Measurements from ENCODE around the gene NFX1. TPM values are rescaled to one million over a fixed set of nuclear protein-coding genes. Genes with fewer than 3 reads are reported as not detected.

Gene NFX1
- total RNA-seq, 2 experiments from 2014 or later, result 47.4 to 48.2 TPM

DNA sequence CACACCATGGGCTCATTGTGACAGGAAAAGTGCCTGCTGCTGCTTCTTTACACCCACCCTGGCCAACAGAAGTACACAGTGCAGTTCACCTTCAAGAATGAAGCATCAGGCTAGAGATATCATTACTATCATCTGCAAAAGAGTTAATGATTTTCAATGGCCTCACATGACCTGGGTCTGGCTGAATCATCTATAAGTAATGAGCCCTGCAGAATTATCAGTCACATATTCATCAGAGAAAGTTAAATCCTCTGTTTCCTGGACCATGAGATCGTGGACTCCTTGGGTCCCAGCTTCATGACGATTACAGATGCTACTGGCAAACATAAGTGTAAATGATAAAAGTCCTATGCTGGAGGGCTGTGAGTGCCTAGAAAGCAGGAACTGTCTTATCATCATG is 34.1 kb upstream of the NFX1 start:
- no peak overlapping the region for H3K27ac Mint-ChIP-seq
- ATAC-seq (ENCODE audit: low read depth) (no peak), DNase-seq (no peak)
- H3K4me1 Mint-ChIP-seq, result peaks cover 11% of the 10 kb centered on the region
- peaks cover 39% of the 10 kb centered on the region for H3K36me3 Mint-ChIP-seq
- no peak overlapping the region for H3K4me3 Mint-ChIP-seq
- H3K27me3 Mint-ChIP-seq, result no peaks in the 10 kb centered on the region
- no peaks in the 10 kb centered on the region for H3K9me3 Mint-ChIP-seq
- POLR2A ChIA-PET, result no interaction called here

DNA sequence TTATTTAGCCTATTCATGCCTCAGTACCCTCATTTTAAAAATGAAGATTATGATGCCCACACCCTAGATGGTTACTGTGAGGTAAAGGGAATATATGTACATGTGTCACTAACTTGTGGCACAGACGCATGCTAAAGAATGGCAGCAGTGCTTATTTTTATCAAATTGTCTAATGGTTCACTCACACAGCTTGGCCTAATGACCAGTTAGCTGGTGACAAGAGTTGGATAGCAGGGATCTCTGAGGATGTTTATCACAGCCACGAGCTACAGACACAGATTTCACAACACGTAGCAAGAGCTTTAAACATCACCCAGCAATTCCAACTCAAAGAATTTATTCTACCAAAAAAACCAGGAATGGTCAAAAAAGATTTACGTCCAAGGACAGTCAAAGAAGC is 33.0 kb upstream of the NFX1 start:
- H3K27ac Mint-ChIP-seq, result no peak overlapping the region
- H3K4me3 Mint-ChIP-seq, result no peak overlapping the region
- H3K9me3 Mint-ChIP-seq, result no peaks in the 10 kb centered on the region
- no peak for DNase-seq
- POLR2A ChIA-PET, result interaction anchor here (1.2 kb wide), 1 partner anchor 232 kb away, joined by 3 read pairs; the partner anchor contains the start of gene DNAJA1
- H3K4me1 Mint-ChIP-seq, result peaks cover 12% of the 10 kb centered on the region
- no peaks in the 10 kb centered on the region for H3K27me3 Mint-ChIP-seq
- no peak for ATAC-seq (ENCODE audit: low read depth)
- peaks cover 40% of the 10 kb centered on the region for H3K36me3 Mint-ChIP-seq

DNA sequence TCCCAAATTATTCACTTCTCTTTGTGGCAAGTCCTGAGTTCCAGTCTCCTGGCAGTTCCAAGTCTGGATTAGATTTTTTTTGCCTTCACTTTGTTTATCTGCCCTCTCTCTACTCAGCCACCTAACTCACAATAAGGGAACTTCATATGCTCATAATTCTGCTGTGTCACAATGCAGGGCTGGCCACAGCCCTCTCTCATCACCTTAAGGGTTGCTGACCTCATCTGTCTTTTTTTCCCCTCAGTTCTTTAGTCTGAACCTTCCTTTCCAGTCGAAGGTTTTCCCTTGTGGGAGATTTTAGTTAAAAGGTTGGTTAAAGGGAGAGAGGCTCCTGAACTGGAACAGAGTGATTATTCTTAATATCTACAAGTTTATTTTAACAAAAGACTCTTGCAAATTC is 29.9 kb upstream of the NFX1 start:
- Mint-ChIP-seq H3K36me3 (peaks cover 35% of the 10 kb centered on the region), H3K9me3 (no peaks in the 10 kb centered on the region), H3K4me1 (peaks cover 21% of the 10 kb centered on the region), H3K4me3 (no peak overlapping the region), H3K27ac (no peak overlapping the region), H3K27me3 (no peaks in the 10 kb centered on the region)
- DNase-seq, result no peak
- no peak for ATAC-seq (ENCODE audit: low read depth)
- POLR2A ChIA-PET, result no interaction called here

DNA sequence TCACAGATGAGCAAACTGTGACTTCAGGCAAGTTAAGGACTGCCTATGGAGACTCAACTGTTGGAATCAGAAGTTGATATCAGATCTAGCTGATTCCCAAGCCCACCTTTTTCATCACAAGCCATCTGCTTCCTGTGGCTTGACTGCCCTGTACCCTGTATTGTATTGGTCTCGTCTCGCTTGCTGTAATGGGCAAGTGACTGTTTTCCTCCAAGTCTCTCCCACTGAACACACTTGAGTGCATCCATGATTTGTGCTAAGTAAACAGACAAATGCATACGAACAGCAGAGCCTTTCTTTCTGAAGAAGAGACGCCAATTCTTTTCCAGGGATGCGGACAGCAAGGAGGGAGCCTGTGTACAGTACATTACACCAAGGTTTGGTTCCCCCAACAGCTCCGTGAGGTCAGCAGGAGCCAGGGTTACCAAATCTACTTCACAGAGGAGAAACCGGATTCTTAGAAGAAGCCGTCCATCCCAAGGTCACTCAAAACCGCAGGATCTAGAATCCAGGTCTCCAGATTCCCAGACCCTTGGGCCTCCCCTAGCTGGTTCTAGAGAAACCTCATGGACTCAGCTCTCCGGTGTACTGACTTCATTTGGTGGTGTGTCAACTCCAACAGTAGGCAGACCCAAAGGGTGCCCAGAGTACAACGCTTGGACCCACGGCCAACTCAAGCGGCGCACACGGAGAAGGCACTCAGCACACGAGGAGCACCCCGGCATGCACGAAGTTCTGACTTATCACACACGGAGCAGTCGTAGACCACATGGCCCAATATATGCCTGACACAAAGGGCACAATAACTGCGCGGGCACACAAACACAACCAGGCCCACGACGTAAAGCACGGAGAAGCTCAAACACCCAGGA is 26.9 kb upstream of the NFX1 start:
- H3K9me3 Mint-ChIP-seq, result no peaks in the 10 kb centered on the region
- H3K27me3 Mint-ChIP-seq, result no peaks in the 10 kb centered on the region
- no peak for ATAC-seq (ENCODE audit: low read depth)
- H3K36me3 Mint-ChIP-seq, result peaks cover 46% of the 10 kb centered on the region
- peaks cover 42% of the 10 kb centered on the region for H3K4me1 Mint-ChIP-seq
- peak overlapping the region; percentile 96 for H3K27ac Mint-ChIP-seq
- peak overlapping the region; percentile 98 for H3K4me3 Mint-ChIP-seq
- DNase-seq, result peak; percentile 41
- POLR2A ChIA-PET, result interaction anchor here (0.6 to 5.9 kb wide), 10 partner anchors 10 to 727 kb away, joined by 3 to 36 read pairs (median 6); partner anchors contain the start of genes B4GALT1, DNAJA1, NFX1 and NOL6

DNA sequence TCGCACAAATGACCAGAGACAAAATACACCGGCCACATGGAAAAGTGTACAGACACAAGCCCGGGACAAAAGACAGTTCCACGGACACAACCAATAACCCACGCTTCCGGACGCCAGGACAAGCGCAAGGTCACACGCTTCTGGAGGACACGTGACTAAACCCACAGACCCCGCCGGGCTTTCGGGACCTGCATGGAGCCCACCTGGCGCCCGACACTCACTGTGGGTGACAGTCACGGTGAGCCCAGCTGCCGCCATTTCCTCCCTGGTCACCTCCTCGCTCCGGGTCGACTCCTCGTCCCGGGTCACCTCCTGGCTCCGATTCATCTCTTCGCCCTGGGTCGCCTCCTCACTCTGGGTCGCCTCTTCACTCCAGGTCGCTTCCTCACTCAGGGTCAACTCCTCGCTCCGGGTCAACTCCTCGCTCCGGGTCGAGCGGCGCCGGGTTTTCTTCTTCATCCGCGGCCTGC is 26.3 kb upstream of the NFX1 start:
- Mint-ChIP-seq H3K9me3 (no peaks in the 10 kb centered on the region), H3K27me3 (no peaks in the 10 kb centered on the region), H3K4me1 (peaks cover 40% of the 10 kb centered on the region), H3K36me3 (peaks cover 42% of the 10 kb centered on the region), H3K27ac (peak overlapping the region; percentile 96), H3K4me3 (peak overlapping the region; percentile 98)
- DNase-seq, result no peak
- ATAC-seq (ENCODE audit: low read depth), result peak; percentile 3
- POLR2A ChIA-PET, result interaction anchor here (0.5 to 5.9 kb wide), 13 partner anchors 10 to 728 kb away, joined by 3 to 36 read pairs (median 4); partner anchors contain the start of genes B4GALT1, DNAJA1, NFX1 and NOL6

DNA sequence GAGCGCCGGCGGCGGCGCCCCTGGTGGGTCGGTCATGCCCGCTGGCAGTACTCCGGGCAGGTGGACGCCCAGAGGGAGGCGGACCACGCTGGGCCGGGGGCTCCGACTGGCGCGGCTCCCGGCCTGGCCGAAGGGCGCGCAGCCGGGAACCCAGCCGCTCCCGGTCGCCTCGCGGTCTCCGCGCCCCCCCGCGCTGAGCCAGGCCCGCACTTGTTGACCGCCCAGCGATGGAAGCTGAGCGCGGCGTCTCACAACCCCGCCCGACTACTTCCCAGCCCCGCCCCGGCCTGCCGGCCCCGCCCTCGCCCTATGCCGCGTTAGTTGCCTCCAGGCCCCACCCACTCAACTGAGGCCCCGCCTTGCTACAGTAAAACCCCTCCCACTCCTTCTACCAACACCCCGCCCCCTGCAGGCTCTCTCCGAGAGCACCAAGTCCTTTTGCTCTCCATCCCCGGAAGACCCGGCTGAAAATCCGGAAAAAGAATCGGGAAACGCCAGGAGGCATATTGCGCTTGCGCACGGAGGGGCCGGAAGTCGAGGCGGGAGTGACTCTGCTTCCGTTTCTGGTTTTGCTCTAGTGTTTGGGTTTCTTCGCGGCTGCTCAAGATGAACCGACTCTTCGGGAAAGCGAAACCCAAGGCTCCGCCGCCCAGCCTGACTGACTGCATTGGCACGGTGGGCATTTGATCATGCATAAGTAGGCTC is 25.7 kb upstream of the NFX1 start, which contains the start of the genes BAG1 and CHMP5:
Gene BAG1 (minus strand): TSS at position 236 of the 705 bp plus-strand sequence.
Gene CHMP5 (plus strand): TSS at position 577 of the 705 bp plus-strand sequence. CDS start 30 bp downstream, at position 607.
- Mint-ChIP-seq H3K9me3 (no peaks in the 10 kb centered on the region), H3K4me1 (peaks cover 40% of the 10 kb centered on the region), H3K4me3 (peak within 1 kb of the TSS; percentile 98), H3K27ac (peak within 1 kb of the TSS; percentile 97), H3K36me3 (peaks cover 38% of the 10 kb centered on the region), H3K27me3 (no peaks in the 10 kb centered on the region)
- DNase-seq, result peak; percentile 99
- ATAC-seq (ENCODE audit: low read depth), result peak; percentile 85
- POLR2A ChIA-PET, result interaction anchor here (0.5 to 5.9 kb wide), 16 partner anchors 9 to 240 kb away, joined by 3 to 36 read pairs (median 5); partner anchors contain the start of genes B4GALT1, DNAJA1, NFX1 and NOL6

DNA sequence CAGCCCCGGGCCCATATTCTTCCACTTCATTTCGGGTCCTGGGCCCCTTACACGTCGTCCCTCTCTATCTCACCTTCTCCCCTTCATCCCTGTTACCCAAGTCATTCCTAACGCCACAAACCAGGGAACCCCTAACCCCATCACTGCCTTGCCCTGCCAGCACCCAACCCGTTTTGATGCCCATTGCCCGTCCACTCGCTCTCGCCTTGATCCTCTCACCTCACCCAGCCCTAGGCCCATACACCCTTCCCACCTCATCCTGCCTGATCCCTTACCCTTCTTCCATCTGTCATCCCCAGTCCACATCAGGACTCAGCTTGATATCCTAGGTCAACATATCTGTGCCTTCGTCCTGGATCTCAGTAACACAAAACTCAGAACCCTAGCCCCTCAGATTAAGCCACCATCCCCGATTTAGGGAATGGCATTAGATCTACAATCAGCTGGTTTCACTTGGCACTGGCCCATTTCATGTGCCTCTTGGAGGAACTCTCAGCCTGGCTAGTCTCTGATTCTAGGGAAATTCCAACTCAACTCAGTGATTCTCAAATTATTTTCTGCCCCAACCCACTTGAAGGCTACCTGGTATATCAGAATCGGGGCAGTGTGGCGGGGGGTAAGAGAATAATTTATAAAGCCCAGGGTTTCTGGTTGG is 25.0 kb upstream of the NFX1 start:
- POLR2A ChIA-PET, result interaction anchor here (0.9 to 5.9 kb wide), 8 partner anchors 8 to 241 kb away, joined by 3 to 36 read pairs (median 5); partner anchors contain the start of genes B4GALT1, DNAJA1 and NFX1
- H3K36me3 Mint-ChIP-seq, result peaks cover 35% of the 10 kb centered on the region
- peak; percentile 43 for DNase-seq
- H3K27me3 Mint-ChIP-seq, result no peaks in the 10 kb centered on the region
- no peaks in the 10 kb centered on the region for H3K9me3 Mint-ChIP-seq
- H3K27ac Mint-ChIP-seq, result peak overlapping the region; percentile 97
- peaks cover 36% of the 10 kb centered on the region for H3K4me1 Mint-ChIP-seq
- peak overlapping the region; percentile 94 for H3K4me3 Mint-ChIP-seq
- ATAC-seq (ENCODE audit: low read depth), result no peak

DNA sequence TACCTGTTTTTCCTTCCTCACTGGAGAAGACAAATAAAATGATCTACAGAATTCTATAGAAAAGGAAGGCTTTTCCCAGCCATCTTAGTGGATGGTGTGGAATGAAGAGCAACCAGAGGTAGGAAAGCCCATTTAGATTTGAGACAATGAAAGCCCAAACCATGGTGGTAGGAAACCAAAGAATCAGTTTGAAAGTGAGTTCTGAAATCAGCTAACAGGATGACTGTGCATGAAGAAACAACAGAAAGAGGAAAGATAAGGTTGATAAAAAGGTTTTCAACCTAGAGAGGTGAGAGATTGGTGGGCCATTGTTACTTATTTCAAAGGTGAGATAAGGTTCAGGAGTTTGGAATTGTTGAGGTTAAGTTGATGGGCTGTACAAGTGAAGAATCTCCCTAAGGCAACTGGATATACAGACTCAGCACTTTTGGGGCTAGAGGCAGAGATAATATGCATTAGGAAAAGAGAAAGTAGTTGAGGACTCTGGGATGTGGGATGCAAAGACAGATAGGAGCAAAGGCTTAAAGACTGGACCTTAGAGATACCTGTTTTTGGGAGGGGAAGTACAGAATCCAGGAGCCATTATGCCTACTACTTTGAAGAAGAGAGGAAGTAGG is 23.1 kb upstream of the NFX1 start:
- DNase-seq (no peak), ATAC-seq (ENCODE audit: low read depth) (no peak)
- peaks cover 43% of the 10 kb centered on the region for H3K36me3 Mint-ChIP-seq
- POLR2A ChIA-PET, result interaction anchor here (1.5 kb wide), 1 partner anchor 23 kb away, joined by 5 read pairs; the partner anchor contains the start of gene NFX1
- H3K4me1 Mint-ChIP-seq, result peaks cover 44% of the 10 kb centered on the region
- H3K4me3 Mint-ChIP-seq, result peak overlapping the region; percentile 94
- H3K27me3 Mint-ChIP-seq, result no peaks in the 10 kb centered on the region
- H3K27ac Mint-ChIP-seq, result peak overlapping the region; percentile 97
- no peaks in the 10 kb centered on the region for H3K9me3 Mint-ChIP-seq

DNA sequence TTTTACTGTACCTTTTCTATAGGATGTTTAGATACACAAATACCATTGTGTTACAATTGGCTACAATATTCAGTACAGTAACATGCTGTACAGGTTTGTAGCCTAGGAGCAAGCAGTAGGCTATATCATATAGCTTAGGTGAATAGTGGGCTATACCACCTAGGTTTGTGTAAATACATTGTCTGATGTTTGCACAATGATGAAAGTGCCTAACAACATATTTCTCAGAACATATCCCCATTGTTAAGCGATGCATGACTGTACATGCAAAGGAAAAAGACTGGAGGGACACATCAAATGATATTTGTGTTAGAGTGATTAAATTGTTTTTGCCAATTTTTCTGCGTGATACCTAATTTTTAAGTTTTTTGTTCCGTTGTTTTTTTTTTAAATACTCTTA is 20.2 kb upstream of the NFX1 start:
- no peak overlapping the region for H3K27ac Mint-ChIP-seq
- no peaks in the 10 kb centered on the region for H3K27me3 Mint-ChIP-seq
- POLR2A ChIA-PET, result no interaction called here
- peaks cover 42% of the 10 kb centered on the region for H3K4me1 Mint-ChIP-seq
- H3K36me3 Mint-ChIP-seq, result peaks cover 56% of the 10 kb centered on the region
- H3K4me3 Mint-ChIP-seq, result no peak overlapping the region
- ATAC-seq (ENCODE audit: low read depth) (no peak), DNase-seq (no peak)
- H3K9me3 Mint-ChIP-seq, result no peaks in the 10 kb centered on the region

DNA sequence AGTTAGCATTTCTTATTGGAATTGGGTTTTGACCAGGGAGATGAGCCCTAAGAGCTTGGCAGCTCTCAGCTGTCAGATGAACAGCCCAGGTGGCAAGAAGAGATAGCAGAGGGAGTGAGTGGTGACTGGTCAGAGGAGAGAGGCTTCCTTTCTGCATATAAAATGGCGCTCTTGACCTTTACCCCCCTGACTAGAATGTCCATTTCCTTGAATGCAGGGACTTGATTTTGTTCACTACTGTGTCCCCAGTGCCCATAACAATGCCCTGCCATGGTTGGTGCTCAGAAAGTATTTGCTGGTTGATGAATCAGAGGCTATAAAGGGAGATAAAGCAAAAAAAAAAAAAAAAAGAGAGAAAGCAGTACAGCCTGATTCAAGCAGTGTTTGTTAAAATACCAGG is 18.3 kb upstream of the NFX1 start:
- Mint-ChIP-seq H3K4me1 (peaks cover 32% of the 10 kb centered on the region), H3K4me3 (no peak overlapping the region), H3K9me3 (no peaks in the 10 kb centered on the region), H3K36me3 (peaks cover 51% of the 10 kb centered on the region), H3K27me3 (no peaks in the 10 kb centered on the region), H3K27ac (no peak overlapping the region)
- no peak for DNase-seq
- POLR2A ChIA-PET, result interaction anchor here (0.8 kb wide), 1 partner anchor 247 kb away, joined by 3 read pairs; the partner anchor contains the start of gene DNAJA1
- ATAC-seq (ENCODE audit: low read depth), result no peak

DNA sequence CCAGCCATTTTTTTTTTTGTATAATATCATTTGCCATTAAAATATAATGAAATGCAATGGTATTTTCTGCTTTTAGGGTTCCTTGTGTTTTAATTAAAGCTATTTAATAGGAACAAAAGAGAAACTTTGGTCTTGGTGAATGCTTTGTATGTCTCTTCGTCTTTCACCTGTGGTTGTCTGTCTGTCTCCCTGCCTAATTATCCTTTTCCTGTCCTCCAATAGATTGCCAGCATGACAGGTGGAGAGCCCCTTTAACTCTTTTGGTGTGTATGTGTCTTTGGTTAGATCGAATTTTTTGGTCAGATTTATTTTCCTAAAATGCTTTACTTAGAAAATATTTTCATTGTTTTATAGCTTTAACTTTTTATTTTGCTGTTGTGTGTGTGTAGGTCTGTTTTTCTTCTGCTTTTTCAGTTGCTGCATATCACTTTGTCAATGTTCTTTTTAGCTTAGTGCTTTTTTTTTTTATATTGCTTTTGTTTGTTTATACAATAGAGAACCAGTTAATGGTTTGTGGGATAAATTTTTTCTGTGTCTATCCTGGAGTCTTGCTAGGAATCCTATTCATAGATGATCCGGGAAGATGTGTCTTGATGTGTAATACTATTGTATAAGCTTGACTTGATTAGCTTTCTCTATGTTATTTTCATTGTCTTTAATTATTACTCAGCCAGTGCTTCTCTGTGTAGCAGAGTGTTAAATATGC is 16.9 kb upstream of the NFX1 start:
- POLR2A ChIA-PET, result interaction anchor here (1.1 to 1.3 kb wide), 3 partner anchors 8 to 15 kb away, joined by 3 to 4 read pairs (median 3); partner anchors contain the start of gene CHMP5
- peaks cover 50% of the 10 kb centered on the region for H3K36me3 Mint-ChIP-seq
- H3K9me3 Mint-ChIP-seq, result no peaks in the 10 kb centered on the region
- ATAC-seq (ENCODE audit: low read depth) (no peak), DNase-seq (no peak)
- no peak overlapping the region for H3K4me3 Mint-ChIP-seq
- no peaks in the 10 kb centered on the region for H3K27me3 Mint-ChIP-seq
- no peak overlapping the region for H3K27ac Mint-ChIP-seq
- H3K4me1 Mint-ChIP-seq, result peaks cover 24% of the 10 kb centered on the region

DNA sequence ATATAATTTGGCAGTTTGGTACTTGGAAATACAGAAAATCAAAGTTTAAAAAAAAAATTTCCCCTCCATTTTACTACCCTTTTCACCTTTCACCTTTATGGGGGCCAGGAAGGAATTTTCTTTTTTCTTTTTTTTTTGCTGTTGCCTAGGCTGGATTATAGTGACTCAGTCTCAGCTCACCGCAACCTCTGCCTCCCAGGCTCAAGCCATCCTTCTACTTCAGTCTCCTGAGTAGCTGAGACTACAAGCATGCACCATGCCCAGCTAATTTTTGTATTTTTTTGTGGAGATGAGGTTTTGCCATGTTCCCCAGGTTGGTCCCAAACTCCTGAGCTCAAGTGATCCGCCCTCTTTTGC is 16.4 kb upstream of the NFX1 start:
- Mint-ChIP-seq H3K27ac (no peak overlapping the region), H3K36me3 (peaks cover 49% of the 10 kb centered on the region)

More for the DNA sequence above, 16.4 kb upstream of the NFX1 start:
- no peak for DNase-seq
- H3K4me1 Mint-ChIP-seq, result peaks cover 23% of the 10 kb centered on the region
- no peak overlapping the region for H3K4me3 Mint-ChIP-seq
- no peaks in the 10 kb centered on the region for H3K27me3 Mint-ChIP-seq
- POLR2A ChIA-PET, result interaction anchor here (1.1 to 1.3 kb wide), 3 partner anchors 9 to 14 kb away, joined by 3 to 4 read pairs (median 3); partner anchors contain the start of gene CHMP5
- no peaks in the 10 kb centered on the region for H3K9me3 Mint-ChIP-seq
- ATAC-seq (ENCODE audit: low read depth), result no peak
